GM19351 (cell line): Measurements from ENCODE around the gene EDN1.
"Not testable (repeated sequence)": the region's sequence is repeated elsewhere in the genome, so short reads cannot be mapped to it uniquely, and the experiment has no call there.

Experiments
- ATAC-seq: cut with Tn5 transposase; IDR thresholded peaks from one replicate; pipeline ENCODE4 v1.9.1; 2021; ENCODE audit warnings: mild to moderate bottlenecking, moderate library complexity; ENCODE audit not compliant: unreplicated experiment

EDN1 gene

DNA sequence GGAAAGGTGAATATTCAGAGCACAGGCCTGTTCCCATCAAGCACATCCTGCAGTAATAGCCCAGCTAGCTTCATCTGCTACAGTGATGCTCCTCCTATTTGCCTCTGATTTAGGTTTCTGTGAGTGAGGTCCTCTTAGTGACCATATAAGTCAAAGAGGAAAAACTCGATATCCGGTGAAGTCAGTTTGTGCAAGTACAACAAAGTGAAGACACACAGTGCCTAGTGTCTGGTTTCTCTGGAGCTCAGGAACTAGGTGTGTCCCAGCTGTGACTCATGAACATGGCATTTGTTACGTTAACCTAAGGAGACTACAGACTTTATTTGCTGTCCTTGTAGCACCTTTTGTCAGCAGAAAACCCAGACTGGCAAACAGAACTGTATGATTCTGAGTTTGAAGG, 33.9 kb downstream of the EDN1 start:
- no peak for ATAC-seq

DNA sequence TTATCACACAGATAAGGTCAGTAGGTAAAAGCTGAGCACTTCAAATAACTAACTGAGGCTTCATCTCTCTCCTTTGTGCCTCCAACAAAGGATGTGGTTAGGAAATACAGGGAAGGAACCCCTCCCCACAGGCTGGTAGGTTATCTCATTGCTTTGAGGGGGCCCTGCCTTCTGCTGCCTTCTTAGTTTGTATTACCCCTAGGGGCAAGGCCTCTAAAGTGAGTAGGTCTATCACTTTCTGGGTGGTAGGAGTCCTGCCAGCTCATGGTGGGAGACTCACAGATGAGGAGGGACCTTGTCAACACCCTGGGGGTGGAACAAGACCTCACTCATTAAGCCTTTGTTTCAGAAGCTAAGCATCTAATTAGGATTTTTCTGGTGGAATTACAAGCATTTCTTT, 34.6 kb downstream of the EDN1 start:
- ATAC-seq, result no peak

DNA sequence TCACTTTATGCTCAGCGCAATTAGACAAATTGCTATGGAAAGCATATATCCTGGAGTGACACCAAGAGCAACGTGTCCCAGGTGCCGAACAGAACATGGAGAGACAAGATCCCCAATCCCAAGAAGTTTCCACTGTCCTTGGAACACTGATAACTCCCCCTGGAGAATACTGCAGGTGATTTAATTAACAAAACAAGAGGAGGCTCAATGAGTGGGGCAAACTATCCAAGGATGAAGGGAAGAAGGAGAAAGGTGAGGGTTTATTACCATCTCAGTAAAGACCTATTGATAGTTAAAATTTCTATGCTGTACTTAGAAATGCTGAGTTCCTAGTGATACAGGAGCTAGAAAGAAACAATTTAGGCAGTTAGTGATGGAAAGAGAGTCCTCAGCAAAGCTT, 35.7 kb downstream of the EDN1 start:
- ATAC-seq, result no peak

DNA sequence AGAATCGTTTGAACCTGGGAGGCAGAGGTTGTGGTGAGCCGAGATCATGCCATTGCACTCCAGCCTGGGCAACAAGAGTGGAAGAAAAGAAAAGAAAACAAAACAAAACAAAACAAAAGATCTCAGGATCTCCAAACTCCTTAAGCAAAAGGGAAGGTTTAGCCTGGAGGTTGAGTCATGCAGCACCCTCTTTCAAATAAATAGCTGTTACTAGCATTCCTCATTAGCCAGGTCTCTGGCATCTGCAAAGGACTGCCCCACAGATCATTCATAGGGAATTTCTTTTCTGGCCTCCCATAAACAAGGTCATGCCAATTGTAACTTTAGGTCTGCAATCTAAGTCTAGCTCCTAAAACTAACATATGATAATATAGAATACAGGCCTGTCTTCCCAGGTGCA, 37.2 kb downstream of the EDN1 start:
- ATAC-seq, result no peak

DNA sequence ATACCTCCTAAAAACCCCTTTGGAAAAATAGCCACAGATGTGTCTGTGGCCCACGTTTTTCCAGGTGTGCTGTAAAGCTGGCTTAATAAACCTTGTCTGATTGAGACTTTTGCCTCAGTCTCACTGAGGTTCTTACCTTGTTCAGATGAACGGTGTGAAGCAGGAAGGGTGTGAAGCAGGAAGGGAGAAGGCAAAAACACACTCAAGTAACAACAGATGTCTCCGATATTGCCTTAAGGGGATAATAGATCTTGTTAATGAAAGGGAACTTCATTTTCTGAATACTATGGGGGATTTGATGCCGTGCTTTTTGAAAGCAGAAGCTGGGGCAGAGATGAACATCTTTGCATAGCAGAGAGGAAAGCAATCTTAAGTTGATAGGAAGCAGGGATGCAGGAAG, 37.8 kb downstream of the EDN1 start:
- ATAC-seq, result no peak

DNA sequence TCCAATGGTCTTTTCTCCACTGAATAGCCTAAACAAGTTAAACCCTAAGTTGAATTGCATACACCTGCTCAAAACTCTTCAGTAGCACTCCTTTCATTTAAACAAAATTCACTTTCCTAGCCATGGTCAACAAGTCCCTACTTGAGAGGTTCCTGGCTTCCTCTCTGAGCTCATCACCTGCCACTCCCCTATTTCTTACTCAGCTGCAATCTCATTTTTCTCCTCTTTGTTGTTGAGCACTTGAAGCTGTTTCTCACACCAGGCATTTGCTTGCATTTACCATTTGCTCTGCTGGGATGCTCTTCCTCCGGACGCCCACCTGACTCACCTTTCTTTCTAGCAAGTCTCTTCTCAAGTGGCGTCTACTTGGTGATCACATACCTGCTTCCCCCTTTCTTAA, 38.5 kb downstream of the EDN1 start:
- no peak for ATAC-seq

DNA sequence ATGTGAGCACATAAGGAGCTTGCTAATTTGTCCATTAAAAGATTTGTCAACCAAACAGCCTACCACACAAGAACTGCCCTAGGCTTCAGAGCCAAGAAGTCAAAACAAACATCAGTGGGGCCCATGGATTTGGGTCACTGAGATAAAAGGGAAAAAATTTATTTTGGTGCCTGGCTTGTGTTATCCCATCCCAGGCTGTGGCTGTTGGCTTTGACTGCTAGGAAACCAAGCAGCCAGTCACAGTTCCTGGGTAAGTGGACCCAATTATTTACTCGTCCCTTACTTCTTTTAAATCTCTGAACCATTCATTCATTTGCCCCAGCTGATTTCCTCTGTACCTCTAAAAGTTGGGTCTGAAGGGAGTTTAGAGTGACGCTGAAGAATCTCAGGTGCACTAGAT, 41.3 kb downstream of the EDN1 start:
- no peak for ATAC-seq

DNA sequence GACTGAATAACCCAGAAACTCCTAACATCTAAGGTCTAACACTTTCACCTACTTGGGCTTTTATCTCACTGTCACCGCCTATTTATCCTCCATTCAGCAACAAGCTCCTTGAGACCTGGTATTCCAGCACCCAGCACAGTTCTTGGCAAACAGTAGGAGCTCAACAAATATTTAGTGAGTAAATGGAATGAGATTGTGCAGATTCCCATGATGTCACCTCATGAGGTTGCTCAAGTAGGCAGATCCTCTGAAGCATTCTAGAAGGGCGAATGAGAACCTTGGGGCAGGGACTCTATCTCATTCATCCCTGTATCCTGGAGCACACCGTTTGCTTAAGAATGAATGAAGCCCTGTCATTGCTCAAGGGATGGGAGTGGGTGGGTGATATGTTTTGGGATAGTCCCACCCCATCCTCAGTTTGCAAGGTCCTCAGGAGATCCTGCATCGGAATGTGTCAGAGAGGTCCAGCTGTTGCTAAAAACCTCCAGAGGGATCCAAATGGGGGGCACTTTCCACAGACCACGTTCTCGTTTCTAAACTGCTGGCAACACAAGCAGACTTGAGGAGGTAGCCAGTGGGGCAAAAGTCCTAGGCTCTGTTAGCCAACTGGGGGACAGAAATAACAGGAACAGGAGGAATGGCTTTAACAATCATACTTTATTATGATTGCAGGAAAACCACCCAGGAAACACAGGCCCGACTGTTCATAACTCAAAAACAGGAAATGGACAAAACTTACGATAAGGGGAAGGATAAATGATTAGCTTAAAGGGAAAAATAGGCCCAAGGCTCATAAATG, 42.0 kb downstream of the EDN1 start:
- ATAC-seq, result no peak

DNA sequence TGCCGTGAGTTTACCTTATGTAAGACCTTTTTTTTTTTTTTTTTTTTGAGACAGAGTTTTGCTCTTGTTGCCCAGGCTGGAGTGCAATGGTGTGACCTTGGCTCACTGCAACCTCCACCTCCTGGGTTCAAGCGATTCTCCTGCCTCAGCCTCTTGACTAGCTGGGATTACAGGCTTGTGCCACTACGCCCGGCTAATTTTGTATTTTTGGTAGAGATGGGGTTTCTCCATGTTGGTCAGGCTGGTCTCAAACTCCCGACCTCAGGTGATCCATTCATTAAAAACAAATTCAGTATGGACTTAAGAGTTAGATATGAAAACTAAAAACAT, 42.6 kb downstream of the EDN1 start:
- ATAC-seq, result not testable (repeated sequence)

DNA sequence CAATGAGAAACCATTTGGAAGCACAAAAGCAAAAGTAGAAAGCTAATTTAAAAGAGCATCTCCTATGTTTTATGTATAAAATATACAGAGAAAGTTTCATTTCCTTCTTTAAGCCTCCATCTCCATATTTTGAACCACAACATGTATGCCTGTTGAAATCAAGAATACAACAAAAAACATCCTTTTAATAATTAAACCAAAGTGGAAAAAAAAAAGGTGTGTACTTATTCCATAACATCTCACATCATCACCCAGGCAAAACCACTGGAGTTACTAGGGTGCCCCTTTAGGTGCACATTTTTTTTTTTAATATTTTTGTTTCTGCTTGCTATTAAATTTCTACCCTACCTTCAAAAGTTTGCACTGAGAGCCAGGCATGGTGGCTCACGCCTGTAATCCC, 43.0 kb downstream of the EDN1 start:
- ATAC-seq, result no peak

DNA sequence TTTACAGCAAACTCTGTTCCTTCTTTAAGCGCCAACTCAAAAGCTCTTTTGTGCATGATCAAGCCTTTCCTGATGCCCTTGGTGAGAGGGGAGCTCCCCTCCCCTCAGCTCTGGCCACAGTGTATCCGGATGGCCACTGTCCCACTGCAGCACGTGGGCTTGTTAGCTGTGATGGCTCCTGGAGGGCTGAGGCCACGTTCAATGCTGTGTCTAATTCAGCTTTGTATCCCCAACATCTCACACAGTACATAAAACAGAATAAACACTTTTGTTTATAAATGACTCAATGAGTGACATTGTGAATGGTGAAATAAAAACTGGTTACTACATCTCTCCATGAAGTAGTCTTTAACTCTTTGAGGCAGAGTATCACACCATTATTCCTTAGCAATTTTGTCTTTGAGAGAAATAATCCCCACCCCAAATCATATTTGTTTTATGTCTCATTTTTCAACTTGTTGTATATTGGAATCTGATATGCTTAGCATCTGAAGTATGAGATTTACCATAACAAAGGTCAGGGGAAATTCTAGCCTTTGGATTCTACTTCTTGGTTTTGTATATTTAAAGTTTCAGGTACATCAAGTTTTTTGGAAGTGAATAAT, 44.5 kb downstream of the EDN1 start:
- no peak for ATAC-seq

DNA sequence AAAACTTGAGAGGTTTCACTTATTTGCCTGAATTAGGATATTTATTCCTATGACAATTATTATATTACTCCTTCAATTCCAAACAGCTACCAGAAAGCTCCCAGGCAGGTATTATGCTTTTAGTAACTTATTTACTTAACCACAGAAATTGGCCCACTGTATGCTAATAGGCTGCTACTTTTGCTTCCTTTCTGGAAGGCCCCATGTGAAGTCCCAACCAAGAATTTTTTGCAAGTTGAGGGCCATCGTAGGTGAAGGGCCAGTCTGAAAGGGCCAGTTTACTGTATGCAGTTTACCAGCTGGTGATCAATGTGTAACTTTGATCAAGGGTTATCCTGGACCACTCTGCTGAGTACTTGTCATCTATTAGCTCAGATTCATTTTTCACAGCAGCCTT, 45.0 kb downstream of the EDN1 start:
- ATAC-seq, result no peak

DNA sequence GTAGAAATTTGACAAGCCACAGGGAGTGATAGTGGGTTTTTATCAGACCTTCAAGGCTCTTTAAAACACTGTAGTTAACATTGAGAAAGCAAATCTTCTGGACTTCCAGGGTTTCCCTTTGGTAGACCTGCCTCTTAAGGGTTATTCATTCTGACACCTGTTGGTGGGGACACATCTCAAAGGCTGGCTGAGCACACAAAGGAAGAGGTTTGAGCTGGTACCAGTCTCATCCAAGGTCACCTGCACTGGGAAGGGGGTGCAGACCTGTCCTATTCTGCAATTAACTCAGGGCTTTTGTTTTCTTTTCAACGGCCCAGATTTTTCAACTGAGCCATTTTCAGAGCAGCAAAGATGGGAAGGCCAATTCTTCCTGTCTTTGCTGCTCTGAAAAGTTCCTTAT, 45.6 kb downstream of the EDN1 start:
- no peak for ATAC-seq

DNA sequence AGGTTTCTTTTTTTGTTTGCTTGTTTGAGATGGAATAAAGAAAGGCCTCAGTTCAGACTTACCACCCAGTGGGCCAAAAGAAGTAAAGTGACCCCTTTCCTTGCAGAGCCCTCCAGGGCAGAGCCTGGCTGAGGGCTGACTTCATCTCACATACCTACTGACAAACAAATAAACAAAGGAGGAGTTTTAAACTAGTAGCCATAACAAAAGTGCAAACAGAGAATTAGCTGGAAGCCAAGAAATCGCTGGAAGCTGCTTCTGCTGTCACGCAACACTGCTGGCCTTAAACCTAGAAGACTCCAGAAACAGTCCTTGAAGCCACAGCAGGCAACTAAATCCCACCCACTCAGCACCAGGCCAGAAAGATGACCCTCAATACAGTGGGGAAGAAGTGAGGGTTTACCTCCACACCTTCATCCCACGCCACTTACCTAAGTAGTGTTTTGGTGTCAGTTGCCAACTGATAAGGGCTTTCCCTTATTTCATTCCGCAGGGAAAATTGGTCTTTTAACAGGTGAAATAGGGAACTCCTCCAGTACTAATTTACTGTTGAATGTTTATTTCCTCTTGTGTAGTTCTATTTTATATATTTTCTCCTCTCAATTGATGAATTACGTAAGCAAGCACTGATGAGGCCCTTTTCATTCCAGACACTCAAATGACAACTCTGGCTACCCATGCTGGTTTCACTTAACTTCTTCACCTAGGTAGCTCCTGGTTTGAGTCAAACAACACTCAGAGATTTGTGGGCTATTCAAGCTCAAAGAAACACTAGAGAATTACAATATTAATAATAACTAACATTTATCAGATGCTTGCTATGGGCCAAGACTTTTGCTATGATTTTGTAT, 46.2 kb downstream of the EDN1 start:
- ATAC-seq, result no peak

DNA sequence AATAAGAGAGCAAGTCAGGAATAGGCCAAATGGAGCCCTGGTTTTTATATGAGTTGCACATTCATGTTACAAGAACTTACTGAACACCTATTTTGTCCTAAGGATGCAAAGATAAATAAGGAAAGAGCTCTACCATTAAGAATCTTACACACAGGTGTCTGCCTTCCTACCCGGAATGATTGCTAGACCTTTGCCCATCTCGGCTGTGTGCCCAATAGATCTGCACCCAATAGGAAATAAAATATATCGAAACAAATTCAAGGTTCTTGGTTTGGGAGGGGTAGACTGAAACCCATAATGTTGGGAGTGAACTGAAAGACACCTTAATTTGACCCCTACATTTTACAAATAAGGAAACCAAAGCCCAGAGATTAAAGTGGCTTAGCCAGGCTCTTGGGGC, 48.9 kb downstream of the EDN1 start:
- no peak for ATAC-seq

DNA sequence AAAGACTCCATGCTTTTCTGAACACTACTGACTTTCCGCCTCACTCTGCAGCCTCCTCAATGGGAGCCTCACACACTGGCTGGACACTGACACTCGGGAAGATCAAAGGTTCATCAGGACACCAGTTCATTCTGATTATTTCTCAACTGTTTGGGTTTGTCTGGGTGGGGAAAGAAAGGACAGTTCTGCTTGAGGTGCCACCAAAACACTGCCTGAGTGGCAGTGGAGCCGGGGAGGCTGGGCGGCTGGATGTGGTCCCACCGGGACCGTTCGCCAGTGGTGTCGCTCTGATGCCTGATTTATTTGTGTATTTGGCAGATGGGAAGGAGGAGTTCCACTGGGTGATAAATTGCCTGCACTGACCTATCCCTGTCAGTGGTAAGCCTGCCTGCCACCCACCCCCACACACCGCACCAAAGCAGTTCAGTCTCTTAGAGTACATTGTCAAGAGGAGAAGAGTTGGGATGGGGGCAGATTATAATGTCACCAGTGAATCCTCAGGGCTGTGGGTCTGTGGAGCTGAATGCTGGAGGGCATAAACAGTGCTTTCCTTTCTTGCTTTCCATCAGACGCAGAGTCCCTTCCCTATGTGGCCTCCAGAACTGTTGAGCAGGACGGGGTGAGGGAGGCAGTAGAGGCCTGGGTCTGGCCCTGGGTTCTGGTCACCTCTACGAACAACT, 49.8 kb downstream of the EDN1 start:
- ATAC-seq, result no peak

DNA sequence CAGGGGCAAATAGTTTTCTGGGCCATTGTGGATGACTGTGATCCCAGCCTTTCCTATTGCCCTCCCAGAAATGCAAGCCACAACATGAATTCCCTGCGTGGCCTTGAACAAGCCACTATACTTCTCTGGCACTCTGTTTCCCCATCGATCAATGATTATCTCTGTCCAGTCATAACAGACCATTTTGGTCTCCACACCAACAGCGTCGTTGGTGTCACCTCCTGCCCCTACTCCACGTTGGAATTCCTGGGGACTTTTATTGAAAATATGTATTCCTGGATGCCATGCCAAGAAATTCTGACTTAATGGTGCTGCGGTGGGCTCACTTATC, 50.3 kb downstream of the EDN1 start:
- no peak for ATAC-seq

DNA sequence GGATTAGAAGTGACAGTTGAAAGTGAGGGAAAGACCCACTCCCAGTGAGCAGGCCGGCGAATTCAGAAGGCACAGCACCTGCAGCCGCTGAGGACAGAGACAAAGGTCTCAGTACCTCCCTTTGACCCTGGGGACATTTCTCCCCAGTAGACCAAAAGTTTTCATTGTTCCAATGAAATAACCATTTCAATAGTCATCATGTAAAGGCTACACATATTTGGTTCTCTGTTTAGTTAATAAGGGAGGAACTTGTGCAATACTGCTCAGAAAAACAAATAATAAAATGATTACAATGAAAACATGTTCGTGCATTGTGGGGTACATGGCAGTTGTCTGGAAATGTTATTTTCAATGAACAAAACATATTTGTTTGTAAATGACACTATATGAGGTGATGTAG, 52.5 kb downstream of the EDN1 start:
- no peak for ATAC-seq

DNA sequence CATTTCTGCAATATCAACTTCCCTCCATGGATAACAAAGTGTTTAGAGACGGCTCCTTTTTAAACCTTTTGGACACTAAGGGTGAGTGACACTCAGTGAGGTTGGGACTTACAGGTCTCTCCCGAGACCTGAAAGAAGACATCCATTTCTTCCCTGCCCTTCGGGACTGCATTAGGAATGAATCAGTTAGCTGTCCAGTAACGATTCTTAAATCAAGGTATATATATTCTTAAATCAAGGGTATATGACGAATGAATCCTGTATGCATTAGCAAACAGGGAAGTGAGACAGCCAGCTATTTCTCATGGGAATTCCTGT, 52.9 kb downstream of the EDN1 start:
- no peak for ATAC-seq

DNA sequence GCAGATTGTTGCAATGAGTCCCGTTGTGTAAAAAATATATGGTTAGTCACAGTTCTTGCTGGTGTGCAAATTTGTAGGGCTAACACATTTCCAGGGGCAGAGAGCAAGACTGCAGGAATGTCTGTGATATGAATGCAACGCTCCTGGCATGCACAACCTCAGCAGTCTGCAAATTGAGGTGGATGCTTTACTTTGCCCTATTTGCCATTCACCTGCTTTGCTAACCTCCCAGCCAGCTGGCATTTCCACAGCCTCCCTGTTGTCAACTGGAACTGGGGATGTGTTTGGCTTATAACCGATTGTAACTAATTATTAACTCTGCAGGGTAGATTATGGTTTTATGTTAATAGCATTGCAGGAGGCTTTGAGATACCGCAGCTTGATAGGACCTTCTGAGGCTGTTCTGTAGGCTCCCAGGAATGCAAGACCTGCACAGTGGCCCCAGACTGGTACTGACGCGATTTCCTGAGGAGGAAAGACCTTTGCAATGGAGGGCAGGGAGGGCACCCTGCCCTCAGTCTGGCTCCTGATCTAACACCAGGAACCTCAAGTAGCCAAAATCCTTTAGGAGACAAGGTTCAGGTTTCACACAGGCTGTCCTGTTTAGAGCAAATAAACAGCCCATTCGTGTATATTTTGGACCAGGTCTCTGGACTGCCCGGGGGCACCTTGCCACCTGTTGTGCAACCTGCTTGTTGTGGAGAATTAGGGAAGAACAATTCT, 53.4 kb downstream of the EDN1 start:
- no peak for ATAC-seq

DNA sequence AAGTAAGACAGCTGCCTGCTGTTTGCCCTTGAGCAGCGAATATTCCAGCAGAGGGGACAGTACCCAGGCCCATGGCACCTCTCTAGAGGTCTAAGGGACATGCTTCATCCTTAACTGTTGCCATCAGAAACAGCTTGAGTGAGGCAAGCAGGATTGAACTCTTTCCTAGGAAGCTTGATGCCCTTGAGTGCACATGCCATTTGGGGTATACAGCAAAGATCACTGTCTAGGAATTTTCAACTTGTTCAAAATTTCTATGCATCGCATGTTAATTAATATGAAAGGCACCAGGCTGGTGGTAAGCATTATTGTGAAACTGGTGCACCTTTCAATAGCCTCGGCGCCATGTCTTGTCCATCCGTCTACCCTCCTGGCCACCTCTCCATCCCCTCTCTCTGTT, 54.1 kb downstream of the EDN1 start:
- ATAC-seq, result no peak
